22Rv1 (cell line): ENCODE results near the gene RABGAP1.

Experiments used
- H3K27ac ChIP-seq: fragments of 450-650 bp; 2 replicates; pipeline ENCODE4 v1.5.1; 2017
- ZFX ChIP-seq: fragments of 450-650 bp; IDR thresholded peaks from 2 replicates; pipeline ENCODE4 v1.6.1; 2017; ENCODE audit warnings: antibody characterized with exemption, borderline replicate concordance
- TF ChIP-seq, protein P1 (sequence below): fragments of 450-650 bp; IDR thresholded peaks from 2 replicates; pipeline ENCODE4 v1.5.1; 2017; ENCODE audit warnings: mild to moderate bottlenecking

RABGAP1 gene

DNA sequence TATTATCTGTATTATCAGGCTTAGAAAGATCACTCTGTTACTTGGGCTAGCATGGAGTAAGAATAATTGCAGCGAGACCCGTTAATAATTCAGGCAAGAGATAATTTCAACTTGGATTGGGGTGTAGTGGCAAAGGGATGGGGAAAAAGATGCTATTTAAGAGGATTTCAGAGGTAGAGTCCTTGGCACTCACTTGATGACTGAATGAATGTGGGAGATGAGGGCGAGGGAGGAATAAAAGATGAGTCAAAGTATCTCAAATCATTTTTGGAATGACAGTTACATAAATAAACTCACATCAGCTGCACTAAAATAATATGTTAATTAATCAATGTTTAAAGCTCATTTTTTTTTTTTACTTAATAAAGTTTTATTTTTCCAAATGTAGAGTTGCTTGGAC is 88.2 kb downstream of the RABGAP1 start:
- no peak for TF ChIP-seq ZFX
- TF ChIP-seq, protein P1, sequence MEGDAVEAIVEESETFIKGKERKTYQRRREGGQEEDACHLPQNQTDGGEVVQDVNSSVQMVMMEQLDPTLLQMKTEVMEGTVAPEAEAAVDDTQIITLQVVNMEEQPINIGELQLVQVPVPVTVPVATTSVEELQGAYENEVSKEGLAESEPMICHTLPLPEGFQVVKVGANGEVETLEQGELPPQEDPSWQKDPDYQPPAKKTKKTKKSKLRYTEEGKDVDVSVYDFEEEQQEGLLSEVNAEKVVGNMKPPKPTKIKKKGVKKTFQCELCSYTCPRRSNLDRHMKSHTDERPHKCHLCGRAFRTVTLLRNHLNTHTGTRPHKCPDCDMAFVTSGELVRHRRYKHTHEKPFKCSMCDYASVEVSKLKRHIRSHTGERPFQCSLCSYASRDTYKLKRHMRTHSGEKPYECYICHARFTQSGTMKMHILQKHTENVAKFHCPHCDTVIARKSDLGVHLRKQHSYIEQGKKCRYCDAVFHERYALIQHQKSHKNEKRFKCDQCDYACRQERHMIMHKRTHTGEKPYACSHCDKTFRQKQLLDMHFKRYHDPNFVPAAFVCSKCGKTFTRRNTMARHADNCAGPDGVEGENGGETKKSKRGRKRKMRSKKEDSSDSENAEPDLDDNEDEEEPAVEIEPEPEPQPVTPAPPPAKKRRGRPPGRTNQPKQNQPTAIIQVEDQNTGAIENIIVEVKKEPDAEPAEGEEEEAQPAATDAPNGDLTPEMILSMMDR: no peak
- H3K27ac ChIP-seq: no peak overlapping the region

DNA sequence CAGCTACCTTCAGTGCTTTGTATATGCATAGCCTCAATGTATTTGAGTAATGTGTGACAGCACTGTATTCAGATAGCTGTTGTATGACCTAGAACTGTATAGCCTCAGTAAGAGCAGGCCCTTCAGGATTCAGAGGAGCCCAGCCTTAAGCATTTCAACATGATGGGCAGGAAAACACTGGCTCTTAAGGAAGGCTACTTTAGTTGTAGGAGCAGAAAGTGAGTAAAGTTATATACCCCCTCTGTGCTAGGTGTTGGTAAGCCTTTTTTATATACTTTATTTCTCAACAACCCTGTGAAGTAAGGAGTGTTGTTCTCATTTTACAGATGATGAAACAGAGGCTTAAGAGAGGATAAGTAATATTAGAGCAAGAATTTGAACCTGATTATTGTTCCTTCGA is 91.1 kb downstream of the RABGAP1 start:
- TF ChIP-seq, protein P1: no peak
- TF ChIP-seq ZFX: no peak
- H3K27ac ChIP-seq: no peak overlapping the region

DNA sequence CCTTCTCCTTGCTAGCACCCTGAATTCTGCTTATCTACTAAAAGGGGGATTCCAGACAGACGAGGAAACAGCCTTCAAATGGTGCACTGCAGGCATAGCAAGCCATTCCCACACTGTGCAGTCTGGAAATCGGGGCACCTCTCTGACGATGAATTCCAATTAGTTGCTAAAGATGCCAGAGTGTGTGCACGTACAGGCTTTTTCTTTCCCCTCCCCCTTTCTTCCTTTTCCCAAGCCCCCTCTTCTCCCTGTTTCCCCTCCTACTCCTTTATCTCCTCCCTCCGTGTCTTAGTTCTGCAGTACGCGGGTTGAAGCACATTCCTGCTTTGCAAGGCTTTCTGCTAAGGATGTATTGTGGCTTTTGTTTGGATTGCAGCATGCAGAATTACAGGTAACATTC is 92.5 kb downstream of the RABGAP1 start, which contains the start of gene GPR21:
Gene GPR21, plus strand, starts transcription at position 316 of the 400 bp plus-strand sequence. CDS start 900 bp downstream, outside the sequence.
- no peak within 1 kb of the TSS for H3K27ac ChIP-seq
- TF ChIP-seq ZFX: no peak
- TF ChIP-seq, protein P1: no peak

GRCh38 chr9:123033864-123034601 is 93.2 kb downstream of the RABGAP1 start:
- H3K27ac ChIP-seq: no peak overlapping the region
- TF ChIP-seq, protein P1: no peak
- no peak for TF ChIP-seq ZFX

GRCh38 chr9:123034881-123035510 is 94.2 kb downstream of the RABGAP1 start:
- H3K27ac ChIP-seq: no peak overlapping the region
- TF ChIP-seq ZFX: no peak
- TF ChIP-seq, protein P1: no peak

GRCh38 chr9:123035791-123036190 is 95.0 kb downstream of the RABGAP1 start:
- TF ChIP-seq ZFX: no peak
- TF ChIP-seq, protein P1: no peak
- H3K27ac ChIP-seq: no peak overlapping the region

GRCh38 chr9:123036893-123037545 is 96.2 kb downstream of the RABGAP1 start:
- TF ChIP-seq ZFX: no peak
- TF ChIP-seq, protein P1: no peak
- H3K27ac ChIP-seq: no peak overlapping the region
